ENCODE data around the gene ANK3.

ANK3 gene

GRCh38 chr10:60044971-60045370, 344.7 kb downstream of the ANK3 start:
- Histone ChIP-seq H2AFZ (ENCODE audit: low read length) (no peak overlapping the region), H3K9me3 (replicated peaks; ENCODE audit: insufficient read depth, low read length) (no peaks in the 10 kb centered on the region), H3K36me3 (replicated peaks; ENCODE audit: insufficient read depth, low read length) (no peaks in the 10 kb centered on the region), H3K79me2 (ENCODE audit: low read length) (no peaks in the 10 kb centered on the region), H3K27me3 (replicated peaks; ENCODE audit: insufficient read depth, low read length) (no peaks in the 10 kb centered on the region), H3K4me3 (ENCODE audit: low read length) (no peak overlapping the region), H3K9me2 (replicated peaks; ENCODE audit: insufficient read depth, low read length) (no peaks in the 10 kb centered on the region), H3K27ac (ENCODE audit: low read length) (no peak overlapping the region), H3F3A (ENCODE audit: insufficient read depth, low read length) (no peaks in the 10 kb centered on the region), H3K4me1 (ENCODE audit: low read length) (no peaks in the 10 kb centered on the region), H3K9ac (ENCODE audit: low read length) (no peak overlapping the region), H4K20me1 (ENCODE audit: insufficient read depth, low read length) (no peaks in the 10 kb centered on the region), H3K4me2 (ENCODE audit: low read depth, low read length) (no peak overlapping the region)
- DNase-seq, result no peak
- TF ChIP-seq EZH2phosphoT487 (IDR thresholded peaks at IDR 0.05; ENCODE audit: low read length) (no peak), EZH2 (optimal IDR thresholded peaks at IDR 0.05; ENCODE audit: low read depth, low read length) (no peak), CTCF (IDR thresholded peaks at IDR 0.05; ENCODE audit: low read length) (no peak)

- Histone ChIP-seq H3K27ac (ENCODE audit: low read length) (no peak overlapping the region), H3K9me3 (replicated peaks; ENCODE audit: insufficient read depth, low read length) (no peaks in the 10 kb centered on the region), H3K79me2 (ENCODE audit: low read length) (no peaks in the 10 kb centered on the region), H3K27me3 (replicated peaks; ENCODE audit: insufficient read depth, low read length) (no peaks in the 10 kb centered on the region), H3K9ac (ENCODE audit: low read length) (no peak overlapping the region), H3K9me2 (replicated peaks; ENCODE audit: insufficient read depth, low read length) (no peaks in the 10 kb centered on the region), H3K4me3 (ENCODE audit: low read length) (no peak overlapping the region), H3K4me1 (ENCODE audit: low read length) (no peaks in the 10 kb centered on the region), H4K20me1 (ENCODE audit: insufficient read depth, low read length) (no peaks in the 10 kb centered on the region), H2AFZ (ENCODE audit: low read length) (no peak overlapping the region), H3K4me2 (ENCODE audit: low read depth, low read length) (no peak overlapping the region), H3F3A (ENCODE audit: insufficient read depth, low read length) (no peaks in the 10 kb centered on the region), H3K36me3 (replicated peaks; ENCODE audit: insufficient read depth, low read length) (no peaks in the 10 kb centered on the region)
- DNase-seq, result no peak
- no peak for TF ChIP-seq EZH2phosphoT487 (IDR thresholded peaks at IDR 0.05; ENCODE audit: low read length)
- no peak for TF ChIP-seq EZH2 (optimal IDR thresholded peaks at IDR 0.05; ENCODE audit: low read depth, low read length)
- no peak for TF ChIP-seq CTCF (IDR thresholded peaks at IDR 0.05; ENCODE audit: low read length)
These were observed 345.4 kb downstream of the ANK3 start for GRCh38 chr10:60044242-60044641.

GRCh38 chr10:60043561-60044241, 346.0 kb downstream of the ANK3 start:
- no peaks in the 10 kb centered on the region for H3F3A ChIP-seq (ENCODE audit: insufficient read depth, low read length)
- DNase-seq, result no peak
- TF ChIP-seq EZH2phosphoT487 (IDR thresholded peaks at IDR 0.05; ENCODE audit: low read length) (no peak), EZH2 (optimal IDR thresholded peaks at IDR 0.05; ENCODE audit: low read depth, low read length) (no peak), CTCF (IDR thresholded peaks at IDR 0.05; ENCODE audit: low read length) (no peak)
- H3K9me3 ChIP-seq (replicated peaks; ENCODE audit: insufficient read depth, low read length), result no peaks in the 10 kb centered on the region
- H3K9ac ChIP-seq (ENCODE audit: low read length), result no peak overlapping the region
- H2AFZ ChIP-seq (ENCODE audit: low read length), result no peak overlapping the region
- H3K36me3 ChIP-seq (replicated peaks; ENCODE audit: insufficient read depth, low read length), result no peaks in the 10 kb centered on the region
- H3K79me2 ChIP-seq (ENCODE audit: low read length), result no peaks in the 10 kb centered on the region
- no peaks in the 10 kb centered on the region for H3K9me2 ChIP-seq (replicated peaks; ENCODE audit: insufficient read depth, low read length)
- H3K27ac ChIP-seq (ENCODE audit: low read length), result no peak overlapping the region
- H3K4me1 ChIP-seq (ENCODE audit: low read length), result no peaks in the 10 kb centered on the region
- H3K27me3 ChIP-seq (replicated peaks; ENCODE audit: insufficient read depth, low read length), result no peaks in the 10 kb centered on the region
- no peak overlapping the region for H3K4me3 ChIP-seq (ENCODE audit: low read length)
- H4K20me1 ChIP-seq (ENCODE audit: insufficient read depth, low read length), result no peaks in the 10 kb centered on the region
- H3K4me2 ChIP-seq (ENCODE audit: low read depth, low read length), result no peak overlapping the region

Measured in MM.1S (cell line).